HFFc6 (cell line): ENCODE measurements around the gene RGS9. TPM values are rescaled to one million over a fixed set of nuclear protein-coding genes. Genes with fewer than 3 reads are reported as not detected.

Experiments
- DNase-seq: peaks from one replicate; pipeline ENCODE4 v3.0.0-alpha.2; 2018
- H3K27ac Mint-ChIP-seq: 2 replicates; pipeline ENCODE4 v1.8.0; 2020; ENCODE audit warnings: mild to moderate bottlenecking, mixed read lengths
- H3K27me3 Mint-ChIP-seq: 2 replicates; pipeline ENCODE4 v1.8.0; 2021; ENCODE audit warnings: mild to moderate bottlenecking, moderate library complexity, mixed read lengths; ENCODE audit not compliant: insufficient read depth
- H3K36me3 Mint-ChIP-seq: 2 replicates; pipeline ENCODE4 v1.8.0; 2021; ENCODE audit warnings: low read depth, mixed read lengths
- H3K4me1 Mint-ChIP-seq: 2 replicates; pipeline ENCODE4 v1.8.0; 2020; ENCODE audit warnings: low read depth, mixed read lengths
- H3K4me3 Mint-ChIP-seq: 2 replicates; pipeline ENCODE4 v1.8.0; 2020; ENCODE audit warnings: mild to moderate bottlenecking, moderate library complexity, mixed read lengths
- H3K9me3 Mint-ChIP-seq: 2 replicates; pipeline ENCODE4 v1.8.0; 2020; ENCODE audit warnings: mild to moderate bottlenecking, mixed read lengths
- CTCF ChIP-seq: fragments of 200-600 bp; sonication (generic); IDR thresholded peaks from 2 replicates; pipeline ENCODE4 v1.5.0; 2021; ENCODE audit warnings: antibody characterized with exemption, mild to moderate bottlenecking
- total RNA-seq, 6 experiments: library from RNA; stranded (reverse); fragmentation: NEBNext Ultra II Directional; extraction: Animal tissue kit (Norgen Biotek cat#: 25700); gene quantifications; 2 replicates in 1 of 6; 3 replicates in 5 of 6; pipeline ENCODE4 v1.2.3, GENCODE V29; 2021

The RGS9 gene
- total RNA-seq, 6 experiments from 2014 or later: 0.31 to 0.97 (median 0.42) TPM

GRCh38 chr17:65194670-65195334 is 57.6 kb downstream of the RGS9 start:
- Mint-ChIP-seq H3K9me3 (no peaks in the 10 kb centered on the region), H3K27me3 (peaks cover 2% of the 10 kb centered on the region; the same call in 1 of the 2 replicates), H3K36me3 (no peaks in the 10 kb centered on the region), H3K4me1 (peaks cover 46% of the 10 kb centered on the region), H3K4me3 (no peak overlapping the region), H3K27ac (no peak overlapping the region)
- no peak for DNase-seq
- TF ChIP-seq CTCF: no peak

DNA sequence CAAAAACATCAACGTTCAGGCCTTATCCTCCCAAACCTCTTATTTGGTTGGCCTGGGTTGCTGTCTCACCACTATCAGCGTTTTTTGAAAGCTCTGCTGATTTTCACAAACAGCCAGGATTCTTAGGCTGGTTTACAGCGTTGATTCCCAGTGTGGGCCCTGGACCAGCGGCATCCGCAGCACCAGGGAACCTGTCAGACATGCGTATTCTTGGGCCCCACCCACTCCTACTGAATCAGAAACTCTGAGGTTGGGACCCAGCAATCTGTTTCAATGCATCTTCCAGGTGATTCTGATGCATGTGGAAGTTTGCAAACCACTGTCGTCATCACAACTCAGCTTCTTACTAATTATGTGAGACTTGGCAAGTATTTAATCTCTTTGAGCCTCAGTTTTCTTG is 58.5 kb downstream of the RGS9 start:
- H3K9me3 Mint-ChIP-seq: no peaks in the 10 kb centered on the region
- H3K4me1 Mint-ChIP-seq: peaks cover 36% of the 10 kb centered on the region
- no peak for DNase-seq
- H3K27me3 Mint-ChIP-seq: peaks cover 3% of the 10 kb centered on the region
- H3K4me3 Mint-ChIP-seq: no peak overlapping the region
- no peak overlapping the region for H3K27ac Mint-ChIP-seq
- TF ChIP-seq CTCF: no peak
- H3K36me3 Mint-ChIP-seq: no peaks in the 10 kb centered on the region

- TF ChIP-seq CTCF: peak; percentile 11; the same call in 1 of the 2 replicates
- Mint-ChIP-seq H3K27ac (no peak overlapping the region), H3K4me3 (no peak overlapping the region), H3K9me3 (no peaks in the 10 kb centered on the region), H3K4me1 (peaks cover 29% of the 10 kb centered on the region), H3K36me3 (no peaks in the 10 kb centered on the region), H3K27me3 (peaks cover 3% of the 10 kb centered on the region)
- no peak for DNase-seq
These were observed 59.4 kb downstream of the RGS9 start for GRCh38 chr17:65196617-65197016.

DNA sequence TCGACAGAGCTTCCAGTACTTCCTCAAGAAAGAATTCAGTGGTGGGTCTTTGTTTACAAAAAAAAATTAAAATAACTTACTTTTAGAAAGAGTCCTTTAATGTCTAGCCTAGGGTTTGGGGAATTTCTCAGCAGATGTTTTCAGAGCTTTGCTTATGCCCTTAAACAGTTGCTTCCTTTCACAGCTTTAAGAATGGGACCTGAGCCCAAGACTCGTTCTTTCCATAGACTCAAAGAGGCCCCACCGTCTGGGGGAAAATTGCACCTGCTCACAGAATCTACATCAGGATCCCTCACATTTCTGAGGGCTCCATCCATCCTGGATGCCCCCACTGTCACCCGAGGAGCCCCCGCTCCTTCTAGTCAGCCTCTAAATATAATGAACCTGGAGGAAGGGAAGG is 60.0 kb downstream of the RGS9 start:
- Mint-ChIP-seq H3K27ac (no peak overlapping the region), H3K36me3 (no peaks in the 10 kb centered on the region), H3K4me3 (no peak overlapping the region), H3K27me3 (peaks cover 2% of the 10 kb centered on the region; the same call in 1 of the 2 replicates), H3K4me1 (peaks cover 29% of the 10 kb centered on the region), H3K9me3 (no peaks in the 10 kb centered on the region)
- no peak for DNase-seq
- no peak for TF ChIP-seq CTCF

DNA sequence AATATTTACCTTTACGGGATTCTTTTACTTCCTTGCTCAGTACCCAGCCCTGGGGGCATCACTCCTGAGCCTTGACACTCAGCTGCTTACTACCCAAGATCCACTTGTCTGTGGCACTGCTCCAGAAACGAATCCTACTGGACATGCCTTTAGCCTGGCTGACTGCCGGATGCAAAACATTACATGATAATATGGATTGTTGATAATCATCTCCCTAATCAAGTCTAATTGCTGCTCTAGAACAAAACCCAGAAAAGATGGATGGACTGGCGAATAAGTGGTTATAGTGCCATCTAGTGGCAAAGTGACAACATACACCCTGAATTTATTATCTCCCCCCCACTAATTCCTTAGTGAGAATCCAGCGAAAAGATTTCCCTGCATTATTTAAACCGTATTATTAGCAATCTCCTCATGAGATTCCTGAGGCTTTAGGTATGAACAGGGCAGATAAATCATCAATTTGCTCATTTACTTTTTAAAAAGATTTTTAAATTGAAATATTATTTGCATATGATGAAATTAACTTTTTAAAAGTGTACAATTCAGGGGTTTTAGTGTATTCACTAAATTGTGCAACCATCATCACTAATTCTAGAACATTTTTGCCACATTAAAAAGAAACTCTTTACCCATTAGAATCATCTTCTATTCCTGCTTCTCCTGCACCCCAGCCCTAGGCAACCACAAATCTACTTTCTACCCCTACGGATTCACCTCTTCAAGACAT is 61.6 kb downstream of the RGS9 start:
- Mint-ChIP-seq H3K4me3 (no peak overlapping the region), H3K9me3 (no peaks in the 10 kb centered on the region), H3K36me3 (no peaks in the 10 kb centered on the region), H3K27ac (no peak overlapping the region), H3K27me3 (peaks cover 2% of the 10 kb centered on the region; the same call in 1 of the 2 replicates), H3K4me1 (peaks cover 24% of the 10 kb centered on the region)
- peak; percentile 58 for DNase-seq
- TF ChIP-seq CTCF: peak; percentile 96
